ENCODE measurements around the gene CAMTA1.

The CAMTA1 gene

GRCh38 chr1:7743346-7743745 lies 958.1 kb downstream of the CAMTA1 start:
- H4K20me1 ChIP-seq (ENCODE audit: insufficient read depth, low read length), result no peaks in the 10 kb centered on the region
- H3K4me3 ChIP-seq (ENCODE audit: low read length), result no peak overlapping the region
- no peaks in the 10 kb centered on the region for H3K79me2 ChIP-seq (ENCODE audit: low read length)
- no peaks in the 10 kb centered on the region for H3K4me1 ChIP-seq (ENCODE audit: low read length)
- no peaks in the 10 kb centered on the region for H3K9me3 ChIP-seq (replicated peaks; ENCODE audit: insufficient read depth, low read length)
- no peak for DNase-seq
- H3K9ac ChIP-seq (ENCODE audit: low read length), result no peak overlapping the region
- H3K27ac ChIP-seq (ENCODE audit: low read length), result no peak overlapping the region
- H3K4me2 ChIP-seq (ENCODE audit: low read depth, low read length), result no peak overlapping the region
- H3K9me2 ChIP-seq (replicated peaks; ENCODE audit: insufficient read depth, low read length), result no peaks in the 10 kb centered on the region
- H3K36me3 ChIP-seq (replicated peaks; ENCODE audit: insufficient read depth, low read length), result no peaks in the 10 kb centered on the region
- TF ChIP-seq CTCF (IDR thresholded peaks at IDR 0.05; ENCODE audit: low read length), result no peak
- TF ChIP-seq EZH2phosphoT487 (IDR thresholded peaks at IDR 0.05; ENCODE audit: low read length), result no peak
- no peak for TF ChIP-seq EZH2 (optimal IDR thresholded peaks at IDR 0.05; ENCODE audit: low read depth, low read length)
- peaks cover 93% of the 10 kb centered on the region for H3K27me3 ChIP-seq (replicated peaks; ENCODE audit: insufficient read depth, low read length)
- H3F3A ChIP-seq (ENCODE audit: insufficient read depth, low read length), result no peaks in the 10 kb centered on the region
- H2AFZ ChIP-seq (ENCODE audit: low read length), result no peak overlapping the region

GRCh38 chr1:7744882-7745281 lies 959.6 kb downstream of the CAMTA1 start:
- no peaks in the 10 kb centered on the region for H3F3A ChIP-seq (ENCODE audit: insufficient read depth, low read length)
- no peak for DNase-seq
- no peaks in the 10 kb centered on the region for H3K9me3 ChIP-seq (replicated peaks; ENCODE audit: insufficient read depth, low read length)
- H3K4me3 ChIP-seq (ENCODE audit: low read length), result no peak overlapping the region
- peaks cover 93% of the 10 kb centered on the region for H3K27me3 ChIP-seq (replicated peaks; ENCODE audit: insufficient read depth, low read length)
- no peaks in the 10 kb centered on the region for H3K79me2 ChIP-seq (ENCODE audit: low read length)
- no peaks in the 10 kb centered on the region for H3K9me2 ChIP-seq (replicated peaks; ENCODE audit: insufficient read depth, low read length)
- TF ChIP-seq CTCF (IDR thresholded peaks at IDR 0.05; ENCODE audit: low read length) (no peak), EZH2phosphoT487 (IDR thresholded peaks at IDR 0.05; ENCODE audit: low read length) (no peak), EZH2 (optimal IDR thresholded peaks at IDR 0.05; ENCODE audit: low read depth, low read length) (no peak)
- no peak overlapping the region for H2AFZ ChIP-seq (ENCODE audit: low read length)
- H3K9ac ChIP-seq (ENCODE audit: low read length), result no peak overlapping the region
- no peaks in the 10 kb centered on the region for H3K36me3 ChIP-seq (replicated peaks; ENCODE audit: insufficient read depth, low read length)
- no peak overlapping the region for H3K27ac ChIP-seq (ENCODE audit: low read length)
- no peak overlapping the region for H3K4me2 ChIP-seq (ENCODE audit: low read depth, low read length)
- H3K4me1 ChIP-seq (ENCODE audit: low read length), result no peaks in the 10 kb centered on the region
- no peaks in the 10 kb centered on the region for H4K20me1 ChIP-seq (ENCODE audit: insufficient read depth, low read length)

- Histone ChIP-seq H3K9ac (ENCODE audit: low read length) (no peak overlapping the region), H3K4me2 (ENCODE audit: low read depth, low read length) (no peak overlapping the region), H3K4me3 (ENCODE audit: low read length) (no peak overlapping the region), H3K79me2 (ENCODE audit: low read length) (no peaks in the 10 kb centered on the region), H3K27me3 (replicated peaks; ENCODE audit: insufficient read depth, low read length) (peaks cover 93% of the 10 kb centered on the region), H3K9me2 (replicated peaks; ENCODE audit: insufficient read depth, low read length) (no peaks in the 10 kb centered on the region), H3K4me1 (ENCODE audit: low read length) (no peaks in the 10 kb centered on the region), H4K20me1 (ENCODE audit: insufficient read depth, low read length) (no peaks in the 10 kb centered on the region), H3K36me3 (replicated peaks; ENCODE audit: insufficient read depth, low read length) (no peaks in the 10 kb centered on the region), H3K27ac (ENCODE audit: low read length) (no peak overlapping the region), H3F3A (ENCODE audit: insufficient read depth, low read length) (no peaks in the 10 kb centered on the region), H3K9me3 (replicated peaks; ENCODE audit: insufficient read depth, low read length) (no peaks in the 10 kb centered on the region), H2AFZ (ENCODE audit: low read length) (no peak overlapping the region)
- DNase-seq, result no peak
- TF ChIP-seq EZH2phosphoT487 (IDR thresholded peaks at IDR 0.05; ENCODE audit: low read length), result no peak
- no peak for TF ChIP-seq EZH2 (optimal IDR thresholded peaks at IDR 0.05; ENCODE audit: low read depth, low read length)
- no peak for TF ChIP-seq CTCF (IDR thresholded peaks at IDR 0.05; ENCODE audit: low read length)
Measured at GRCh38 chr1:7745783-7746182, 960.5 kb downstream of the CAMTA1 start.
